HG02970 (cell line): ENCODE measurements around the gene APBA3.

Experiments
- ATAC-seq: cut with Tn5 transposase; IDR thresholded peaks from one replicate; pipeline ENCODE4 v1.9.1; 2021; ENCODE audit warnings: mild to moderate bottlenecking, moderate library complexity, moderate number of reproducible peaks; ENCODE audit not compliant: unreplicated experiment, low FRiP score

The APBA3 gene

GRCh38 chr19:3788996-3789778 lies 27.7 kb upstream of the APBA3 start:
- ATAC-seq = no peak

- ATAC-seq = no peak
Observed at GRCh38 chr19:3785938-3786824, 24.7 kb upstream of the APBA3 start, which contains the start of gene MATK. MATK (minus strand) TSS chr19:3786381; CDS start chr19:3785135, 1,246 bp downstream.

- ATAC-seq = no peak
Observed at GRCh38 chr19:3785451-3785937, 24.0 kb upstream of the APBA3 start.

GRCh38 chr19:3784607-3785450 lies 23.3 kb upstream of the APBA3 start:
- no peak for ATAC-seq

GRCh38 chr19:3783660-3784584 lies 22.4 kb upstream of the APBA3 start:
- ATAC-seq = no peak

GRCh38 chr19:3782903-3783302 lies 21.4 kb upstream of the APBA3 start:
- no peak for ATAC-seq

GRCh38 chr19:3782330-3782729 lies 20.8 kb upstream of the APBA3 start:
- ATAC-seq = no peak

GRCh38 chr19:3781603-3782002 lies 20.1 kb upstream of the APBA3 start:
- no peak for ATAC-seq

- no peak for ATAC-seq
Observed at GRCh38 chr19:3780786-3781304, 19.4 kb upstream of the APBA3 start.

- no peak for ATAC-seq
Observed at GRCh38 chr19:3778899-3779723, 17.6 kb upstream of the APBA3 start.

GRCh38 chr19:3778104-3778867 lies 16.8 kb upstream of the APBA3 start:
- ATAC-seq = no peak

- ATAC-seq = no peak
Observed at GRCh38 chr19:3776479-3777040, 15.1 kb upstream of the APBA3 start.

- no peak for ATAC-seq
Observed at GRCh38 chr19:3775831-3776230, 14.3 kb upstream of the APBA3 start.

GRCh38 chr19:3775374-3775711 lies 13.9 kb upstream of the APBA3 start:
- no peak for ATAC-seq

- ATAC-seq = no peak
Observed at GRCh38 chr19:3774621-3775373, 13.3 kb upstream of the APBA3 start.

GRCh38 chr19:3773814-3774515 lies 12.5 kb upstream of the APBA3 start:
- ATAC-seq = no peak
